Prostate gland (tissue), 2 donors: ENCODE measurements around the gene DENND6A. TPM values are rescaled to one million over a fixed set of nuclear protein-coding genes. Genes with fewer than 3 reads are reported as not detected.

ENCODE experiments used
- DNase-seq: peaks from one replicate; pipeline ENCODE4 v3.0.0-alpha.2; 2019; ENCODE audit warnings: low spot score
- H3K27ac ChIP-seq, 2 donors: fragments of 200-600 bp; sonication (generic); 2 replicates each; pipeline ENCODE4 v1.5.1; 2017 to 2019
- H3K27me3 ChIP-seq: fragments of 200-600 bp; sonication (generic); replicated peaks from 2 replicates; pipeline ENCODE4 v1.5.1; 2019; ENCODE audit not compliant: insufficient read depth
- H3K36me3 ChIP-seq, 2 donors: fragments of 200-600 bp; sonication (generic); 1 replicate in 1 of 2; 2 replicates in 1 of 2; pipeline versions ENCODE4 v1.5.1 to v1.8.1; 2017 to 2019
- H3K4me1 ChIP-seq: fragments of 200-600 bp; sonication (generic); replicated peaks from 2 replicates; pipeline ENCODE4 v1.5.1; 2019
- H3K4me3 ChIP-seq, 2 donors: fragments of 200-600 bp; sonication (generic); 2 replicates each; pipeline ENCODE4 v1.5.1; 2017 to 2019
- H3K9me3 ChIP-seq: fragments of 200-600 bp; sonication (generic); 2 replicates; pipeline ENCODE4 v1.5.1; 2017
- POLR2A ChIP-seq: fragments of 450-650 bp; IDR thresholded peaks from one replicate; pipeline ENCODE4 v1.6.1; 2016; ENCODE audit warnings: antibody characterized with exemption, mild to moderate bottlenecking
- POLR2AphosphoS5 ChIP-seq: sonication (generic); formaldehyde crosslinking; IDR thresholded peaks from one replicate; pipeline ENCODE4 v1.6.1; 2017; ENCODE audit warnings: antibody characterized with exemption
- WGBS: methylation state at CpG from one replicate; pipeline ENCODE4 v1.1.5; 2018; 5-methylcytosine and 5-hydroxymethylcytosine counted together
- intact Hi-C: fragments of 100-400 bp; cut with DNase I; formaldehyde crosslinking; loops from one replicate; pipeline ENCODE4 v1.14.2; 2022
- small RNA-seq, 2 donors: library from RNA; depleted of rRNA; stranded (forward); fragments of <200 nt; gene quantifications; one replicate each; pipeline ENCODE3, GENCODE V24; 2016
- total RNA-seq, 2 donors: library from RNA; depleted of rRNA; stranded (reverse); fragments of >200 nt; gene quantifications; one replicate each; pipeline ENCODE4 v1.1.0, GENCODE V29; 2016
- TF ChIP-seq, protein P1 (sequence below), 4 experiments: fragments of 200-600 bp in 2 of 4; fragments of 450-650 bp in 2 of 4; sonication (generic) in 2 of 4; IDR thresholded peaks; 1 replicate in 3 of 4; 2 replicates in 1 of 4; pipeline ENCODE4 v1.5.1; 2016 to 2019; ENCODE audit warnings: antibody characterized with exemption in 4 of 4, mild to moderate bottlenecking in 2 of 4, moderate library complexity in 2 of 4

The DENND6A gene
- total RNA-seq, 2 donors from 2014 or later: 19.4 to 26.1 TPM

DNA sequence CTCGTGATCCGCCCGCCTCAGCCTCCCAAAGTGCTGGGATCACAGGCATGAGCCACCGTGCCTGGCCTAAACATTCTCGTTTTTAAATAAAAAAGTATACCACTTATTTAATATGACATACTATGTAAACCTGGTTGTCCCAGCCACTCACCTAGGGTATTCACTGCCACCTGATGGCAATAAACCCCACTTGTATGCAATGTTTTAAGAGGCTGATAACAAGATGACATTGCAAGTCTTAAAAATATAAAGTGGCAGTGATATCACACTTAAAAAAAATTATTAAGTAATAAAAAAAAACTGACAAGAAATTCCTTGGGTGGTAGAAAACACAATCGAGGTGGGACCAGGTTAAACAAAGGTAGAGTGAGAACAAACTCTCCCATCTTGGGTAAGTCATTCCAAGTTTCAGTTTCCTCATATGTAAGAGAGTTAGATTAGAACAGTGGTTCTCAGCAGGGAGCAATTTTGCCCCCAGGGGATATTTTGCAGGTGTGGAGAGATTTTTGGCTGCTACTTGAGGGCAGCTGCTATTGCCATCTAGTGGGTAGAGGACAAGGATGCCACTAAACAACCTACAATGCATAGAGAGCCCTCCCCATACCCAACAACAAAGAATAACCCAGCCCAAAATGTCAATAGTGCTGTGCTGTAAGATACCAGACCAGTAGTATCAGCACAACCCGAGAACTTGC is 110.3 kb downstream of the DENND6A start:
- Histone ChIP-seq H3K27me3 (no peaks in the 10 kb centered on the region), H3K9me3 (no peaks in the 10 kb centered on the region), H3K27ac (no peak overlapping the region), H3K4me3 (no peak overlapping the region), H3K36me3 (no peaks in the 10 kb centered on the region), H3K4me1 (no peaks in the 10 kb centered on the region)
- DNase-seq: no peak
- intact Hi-C loops: no loop called here
- TF ChIP-seq POLR2A: no peak
- TF ChIP-seq, protein P1, sequence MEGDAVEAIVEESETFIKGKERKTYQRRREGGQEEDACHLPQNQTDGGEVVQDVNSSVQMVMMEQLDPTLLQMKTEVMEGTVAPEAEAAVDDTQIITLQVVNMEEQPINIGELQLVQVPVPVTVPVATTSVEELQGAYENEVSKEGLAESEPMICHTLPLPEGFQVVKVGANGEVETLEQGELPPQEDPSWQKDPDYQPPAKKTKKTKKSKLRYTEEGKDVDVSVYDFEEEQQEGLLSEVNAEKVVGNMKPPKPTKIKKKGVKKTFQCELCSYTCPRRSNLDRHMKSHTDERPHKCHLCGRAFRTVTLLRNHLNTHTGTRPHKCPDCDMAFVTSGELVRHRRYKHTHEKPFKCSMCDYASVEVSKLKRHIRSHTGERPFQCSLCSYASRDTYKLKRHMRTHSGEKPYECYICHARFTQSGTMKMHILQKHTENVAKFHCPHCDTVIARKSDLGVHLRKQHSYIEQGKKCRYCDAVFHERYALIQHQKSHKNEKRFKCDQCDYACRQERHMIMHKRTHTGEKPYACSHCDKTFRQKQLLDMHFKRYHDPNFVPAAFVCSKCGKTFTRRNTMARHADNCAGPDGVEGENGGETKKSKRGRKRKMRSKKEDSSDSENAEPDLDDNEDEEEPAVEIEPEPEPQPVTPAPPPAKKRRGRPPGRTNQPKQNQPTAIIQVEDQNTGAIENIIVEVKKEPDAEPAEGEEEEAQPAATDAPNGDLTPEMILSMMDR (IDR thresholded peaks at IDR 0.05): peak in 1 of 4 experiments; percentile 25
- no peak for TF ChIP-seq POLR2AphosphoS5
- WGBS: 82% methylated on average over 7 of the region's 7 CpGs

DNA sequence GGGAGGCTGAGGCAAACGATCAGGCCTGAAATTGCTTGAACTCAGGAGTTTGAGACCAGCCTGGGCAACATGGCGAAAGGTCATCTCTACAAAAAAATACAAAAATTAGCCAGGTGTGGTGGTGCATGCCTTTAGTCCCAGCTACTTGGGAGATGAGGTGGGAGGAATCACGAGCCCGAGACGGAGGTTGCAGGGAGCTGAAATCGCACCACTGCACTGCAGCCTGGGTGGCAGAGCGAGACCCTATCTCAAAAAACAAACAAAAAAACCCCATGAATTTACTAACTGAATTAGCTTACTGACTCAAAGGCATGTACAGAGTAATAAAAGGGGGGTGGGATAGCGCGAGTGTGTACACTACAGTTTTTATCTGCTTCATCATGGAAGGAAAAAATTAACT is 115.1 kb downstream of the DENND6A start:
- no peak overlapping the region for H3K4me3 ChIP-seq
- no peaks in the 10 kb centered on the region for H3K4me1 ChIP-seq
- H3K27me3 ChIP-seq: no peaks in the 10 kb centered on the region
- WGBS: 86% methylated on average over 9 of the region's 9 CpGs
- no peak overlapping the region for H3K27ac ChIP-seq
- intact Hi-C loops: no loop called here
- H3K9me3 ChIP-seq: no peaks in the 10 kb centered on the region
- no peak for TF ChIP-seq POLR2AphosphoS5
- TF ChIP-seq, protein P1 (IDR thresholded peaks at IDR 0.05): no peak
- TF ChIP-seq POLR2A: no peak
- H3K36me3 ChIP-seq: peaks cover 0 to 4% of the 10 kb centered on the region in 2 donors
- DNase-seq: no peak

DNA sequence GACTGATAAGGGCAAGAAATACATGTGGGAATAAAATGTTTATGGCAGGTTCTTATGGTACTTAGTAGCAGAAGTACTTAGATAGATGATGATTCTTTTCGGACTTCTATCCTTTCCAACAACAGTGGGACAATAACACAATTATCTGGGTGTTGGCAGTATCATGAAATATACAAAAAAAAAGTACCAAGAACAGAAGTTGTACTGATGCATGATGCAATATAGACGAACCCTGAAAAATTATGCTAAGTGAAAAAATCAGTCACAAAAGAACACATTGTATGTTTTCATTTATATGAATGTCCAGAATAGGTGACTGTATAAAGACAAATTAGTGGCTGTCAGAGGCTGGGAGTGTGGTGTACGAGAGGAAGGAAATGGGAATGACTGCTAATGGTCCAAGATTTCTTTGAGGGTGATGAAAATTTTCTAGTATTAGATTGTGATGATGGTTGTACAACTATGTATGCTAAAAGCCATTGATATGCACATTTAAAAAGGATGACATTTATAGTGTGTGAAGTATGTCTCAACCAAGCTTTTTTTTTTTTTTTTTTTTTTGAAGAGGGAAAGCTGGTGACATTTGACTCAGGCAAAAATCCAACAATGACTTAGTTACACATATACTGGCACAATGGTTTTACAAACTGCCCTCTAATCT is 116.8 kb downstream of the DENND6A start:
- no peak overlapping the region for H3K4me3 ChIP-seq
- WGBS: 68% methylated on average over 3 of the region's 3 CpGs
- no peaks in the 10 kb centered on the region for H3K27me3 ChIP-seq
- H3K27ac ChIP-seq: no peak overlapping the region
- DNase-seq: no peak
- no peaks in the 10 kb centered on the region for H3K9me3 ChIP-seq
- intact Hi-C loops: no loop called here
- no peaks in the 10 kb centered on the region for H3K4me1 ChIP-seq
- TF ChIP-seq POLR2A (no peak), POLR2AphosphoS5 (no peak)
- TF ChIP-seq, protein P1 (IDR thresholded peaks at IDR 0.05): no peak
- H3K36me3 ChIP-seq: peaks cover 0 to 4% of the 10 kb centered on the region in 2 donors

Small RNA genes lying within 50 kb of the gene (small RNA-seq; reads per million reads assigned to genes)
- 0 reads per million in 2 donors for gene RNU6ATAC26P

Other genes with a start within 250 kb of the DENND6A start
- gene DNAH12, start 148.7 kb downstream of the DENND6A start, total RNA-seq: 1 to 10 TPM in 1 of 2 donors, under 1 TPM in 1; 0.05 to 1.8 TPM
- gene PDE12, start 136.8 kb downstream of the DENND6A start, total RNA-seq: 10 to 100 TPM; 22.8 to 23.3 TPM
- gene ARF4, start 95.7 kb downstream of the DENND6A start, total RNA-seq: 100 to 1,000 TPM; 145 to 163 TPM
- 100 to 1,000 TPM in 1 of 2 donors, 10 to 100 TPM in 1; 76.3 to 131 TPM for gene SLMAP, start 63.2 kb upstream of the DENND6A start, total RNA-seq